H1 (cell line): ENCODE data around the gene EMID1. TPM values are rescaled to one million over a fixed set of nuclear protein-coding genes. Genes with fewer than 3 reads are reported as not detected.

Experiments
- CTBP2 ChIP-seq: IDR thresholded peaks from 2 replicates; pipeline ENCODE4 v1.7.0; 2011; ENCODE audit warnings: borderline replicate concordance, mild to moderate bottlenecking, moderate library complexity, mixed read lengths, low read length; ENCODE audit not compliant: insufficient read depth, insufficient read length
- EGR1 ChIP-seq: IDR thresholded peaks from 2 replicates; pipeline ENCODE4 v1.6.1; 2011; ENCODE audit warnings: low read depth, low read length, borderline replicate concordance
- HDAC2 ChIP-seq, 2 experiments: fragments of 300-600 bp in 1 of 2; sonication (generic) in 1 of 2; IDR thresholded peaks; 2 replicates each; pipeline ENCODE4 v1.6.1; 2011 to 2012; ENCODE audit warnings: low read depth in 2 of 2, low read length in 2 of 2, mild to moderate bottlenecking in 2 of 2, moderate library complexity in 2 of 2, borderline replicate concordance in 1 of 2, inconsistent platforms in 1 of 2
- POLR2A ChIP-seq, 2 experiments: IDR thresholded peaks; 1 replicate in 1 of 2; 2 replicates in 1 of 2; pipeline ENCODE4 v1.6.1; 2011; ENCODE audit warnings: low read depth in 2 of 2, low read length in 2 of 2, mild to moderate bottlenecking in 2 of 2; ENCODE audit errors: control extremely low read depth in 1 of 2
- RAD21 ChIP-seq, 2 experiments: IDR thresholded peaks in 1 of 2; conservative IDR thresholded peaks in 1 of 2; 2 replicates each; pipeline ENCODE4 v1.6.1; 2011; ENCODE audit warnings: low read depth in 2 of 2, low read length in 2 of 2, improper control_type of control experiment in 1 of 2, inconsistent platforms in 1 of 2, mild to moderate bottlenecking in 1 of 2, moderate library complexity in 1 of 2
- RNF2 ChIP-seq: fragments of 200-900, 300-1000 bp; sonication (generic); IDR thresholded peaks from 2 replicates; pipeline ENCODE4 v1.7.1; 2016; ENCODE audit warnings: borderline replicate concordance, low read depth, mild to moderate bottlenecking, antibody characterized with exemption, low read length; ENCODE audit not compliant: poor library complexity, severe bottlenecking; ENCODE audit errors: missing control alignments
- SIX5 ChIP-seq: IDR thresholded peaks from 2 replicates; pipeline ENCODE4 v1.6.1; 2011; ENCODE audit warnings: mild to moderate bottlenecking, low read depth, low read length
- TAF1 ChIP-seq: IDR thresholded peaks from 2 replicates; pipeline ENCODE4 v1.6.1; 2011; ENCODE audit warnings: mild to moderate bottlenecking, low read depth, low read length
- TAF7 ChIP-seq: optimal IDR thresholded peaks from 2 replicates; pipeline ENCODE3; 2011; ENCODE audit warnings: low read depth, mild to moderate bottlenecking, inconsistent platforms, low read length, moderate library complexity, borderline replicate concordance
- TBP ChIP-seq: IDR thresholded peaks from 2 replicates; pipeline ENCODE4 v1.6.1; 2011; ENCODE audit warnings: low read depth, low read length, improper control_type of control experiment
- polyA plus RNA-seq, 7 experiments: library from polyadenylated mRNA; depleted of rRNA in 3 of 7; stranded (reverse) in 5 of 7; unstranded in 2 of 7; fragments of >200 nt in 5 of 7; fragments of 200-250 nt in 2 of 7; gene quantifications; 1 replicate in 5 of 7; 2 replicates in 1 of 7; 4 replicates in 1 of 7; pipeline versions ENCODE4 v1.2.1 to v1.2.3, GENCODE V29; 2011 to 2013; ENCODE audit warnings: missing spikeins in 2 of 7, mixed read lengths in 2 of 7
- total RNA-seq: library from RNA; stranded (reverse); fragmentation: NEBNext Ultra II Directional; extraction: Animal tissue kit (Norgen Biotek cat#: 25700); gene quantifications from 2 replicates; pipeline ENCODE4 v1.2.1, GENCODE V29; 2021
- TF ChIP-seq, protein P1 (sequence below): fragments of 300-600 bp; sonication (generic); IDR thresholded peaks from 2 replicates; pipeline ENCODE4 v1.7.1; 2012; ENCODE audit warnings: low read length, moderate library complexity, mild to moderate bottlenecking, inconsistent platforms; ENCODE audit not compliant: insufficient replicate concordance

The EMID1 gene
- total and polyA plus RNA-seq, 2 of the 8 experiments (the other 6 are each of a cell fraction or from before 2014, with no cell fraction given) = 3.9 to 7.4 TPM

DNA sequence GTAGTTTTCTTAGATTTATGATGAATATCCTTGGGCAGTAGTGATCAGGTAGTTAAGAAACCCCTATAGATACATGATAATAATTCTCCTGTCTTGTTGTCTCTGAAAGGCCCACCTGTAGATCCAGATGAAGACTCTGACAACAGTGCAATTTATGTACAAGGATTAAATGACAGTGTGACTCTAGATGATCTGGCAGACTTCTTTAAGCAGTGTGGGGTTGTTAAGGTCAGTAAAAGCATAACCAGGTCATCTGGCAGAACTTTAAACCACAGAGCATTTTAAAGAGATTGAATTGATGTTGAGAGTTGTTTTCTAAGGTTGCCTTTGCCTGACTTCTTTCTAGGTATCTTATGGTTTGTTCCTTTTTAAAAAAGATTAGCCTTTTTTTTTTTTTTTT is 86.7 kb downstream of the EMID1 start (continued):
- TF ChIP-seq, protein P1, sequence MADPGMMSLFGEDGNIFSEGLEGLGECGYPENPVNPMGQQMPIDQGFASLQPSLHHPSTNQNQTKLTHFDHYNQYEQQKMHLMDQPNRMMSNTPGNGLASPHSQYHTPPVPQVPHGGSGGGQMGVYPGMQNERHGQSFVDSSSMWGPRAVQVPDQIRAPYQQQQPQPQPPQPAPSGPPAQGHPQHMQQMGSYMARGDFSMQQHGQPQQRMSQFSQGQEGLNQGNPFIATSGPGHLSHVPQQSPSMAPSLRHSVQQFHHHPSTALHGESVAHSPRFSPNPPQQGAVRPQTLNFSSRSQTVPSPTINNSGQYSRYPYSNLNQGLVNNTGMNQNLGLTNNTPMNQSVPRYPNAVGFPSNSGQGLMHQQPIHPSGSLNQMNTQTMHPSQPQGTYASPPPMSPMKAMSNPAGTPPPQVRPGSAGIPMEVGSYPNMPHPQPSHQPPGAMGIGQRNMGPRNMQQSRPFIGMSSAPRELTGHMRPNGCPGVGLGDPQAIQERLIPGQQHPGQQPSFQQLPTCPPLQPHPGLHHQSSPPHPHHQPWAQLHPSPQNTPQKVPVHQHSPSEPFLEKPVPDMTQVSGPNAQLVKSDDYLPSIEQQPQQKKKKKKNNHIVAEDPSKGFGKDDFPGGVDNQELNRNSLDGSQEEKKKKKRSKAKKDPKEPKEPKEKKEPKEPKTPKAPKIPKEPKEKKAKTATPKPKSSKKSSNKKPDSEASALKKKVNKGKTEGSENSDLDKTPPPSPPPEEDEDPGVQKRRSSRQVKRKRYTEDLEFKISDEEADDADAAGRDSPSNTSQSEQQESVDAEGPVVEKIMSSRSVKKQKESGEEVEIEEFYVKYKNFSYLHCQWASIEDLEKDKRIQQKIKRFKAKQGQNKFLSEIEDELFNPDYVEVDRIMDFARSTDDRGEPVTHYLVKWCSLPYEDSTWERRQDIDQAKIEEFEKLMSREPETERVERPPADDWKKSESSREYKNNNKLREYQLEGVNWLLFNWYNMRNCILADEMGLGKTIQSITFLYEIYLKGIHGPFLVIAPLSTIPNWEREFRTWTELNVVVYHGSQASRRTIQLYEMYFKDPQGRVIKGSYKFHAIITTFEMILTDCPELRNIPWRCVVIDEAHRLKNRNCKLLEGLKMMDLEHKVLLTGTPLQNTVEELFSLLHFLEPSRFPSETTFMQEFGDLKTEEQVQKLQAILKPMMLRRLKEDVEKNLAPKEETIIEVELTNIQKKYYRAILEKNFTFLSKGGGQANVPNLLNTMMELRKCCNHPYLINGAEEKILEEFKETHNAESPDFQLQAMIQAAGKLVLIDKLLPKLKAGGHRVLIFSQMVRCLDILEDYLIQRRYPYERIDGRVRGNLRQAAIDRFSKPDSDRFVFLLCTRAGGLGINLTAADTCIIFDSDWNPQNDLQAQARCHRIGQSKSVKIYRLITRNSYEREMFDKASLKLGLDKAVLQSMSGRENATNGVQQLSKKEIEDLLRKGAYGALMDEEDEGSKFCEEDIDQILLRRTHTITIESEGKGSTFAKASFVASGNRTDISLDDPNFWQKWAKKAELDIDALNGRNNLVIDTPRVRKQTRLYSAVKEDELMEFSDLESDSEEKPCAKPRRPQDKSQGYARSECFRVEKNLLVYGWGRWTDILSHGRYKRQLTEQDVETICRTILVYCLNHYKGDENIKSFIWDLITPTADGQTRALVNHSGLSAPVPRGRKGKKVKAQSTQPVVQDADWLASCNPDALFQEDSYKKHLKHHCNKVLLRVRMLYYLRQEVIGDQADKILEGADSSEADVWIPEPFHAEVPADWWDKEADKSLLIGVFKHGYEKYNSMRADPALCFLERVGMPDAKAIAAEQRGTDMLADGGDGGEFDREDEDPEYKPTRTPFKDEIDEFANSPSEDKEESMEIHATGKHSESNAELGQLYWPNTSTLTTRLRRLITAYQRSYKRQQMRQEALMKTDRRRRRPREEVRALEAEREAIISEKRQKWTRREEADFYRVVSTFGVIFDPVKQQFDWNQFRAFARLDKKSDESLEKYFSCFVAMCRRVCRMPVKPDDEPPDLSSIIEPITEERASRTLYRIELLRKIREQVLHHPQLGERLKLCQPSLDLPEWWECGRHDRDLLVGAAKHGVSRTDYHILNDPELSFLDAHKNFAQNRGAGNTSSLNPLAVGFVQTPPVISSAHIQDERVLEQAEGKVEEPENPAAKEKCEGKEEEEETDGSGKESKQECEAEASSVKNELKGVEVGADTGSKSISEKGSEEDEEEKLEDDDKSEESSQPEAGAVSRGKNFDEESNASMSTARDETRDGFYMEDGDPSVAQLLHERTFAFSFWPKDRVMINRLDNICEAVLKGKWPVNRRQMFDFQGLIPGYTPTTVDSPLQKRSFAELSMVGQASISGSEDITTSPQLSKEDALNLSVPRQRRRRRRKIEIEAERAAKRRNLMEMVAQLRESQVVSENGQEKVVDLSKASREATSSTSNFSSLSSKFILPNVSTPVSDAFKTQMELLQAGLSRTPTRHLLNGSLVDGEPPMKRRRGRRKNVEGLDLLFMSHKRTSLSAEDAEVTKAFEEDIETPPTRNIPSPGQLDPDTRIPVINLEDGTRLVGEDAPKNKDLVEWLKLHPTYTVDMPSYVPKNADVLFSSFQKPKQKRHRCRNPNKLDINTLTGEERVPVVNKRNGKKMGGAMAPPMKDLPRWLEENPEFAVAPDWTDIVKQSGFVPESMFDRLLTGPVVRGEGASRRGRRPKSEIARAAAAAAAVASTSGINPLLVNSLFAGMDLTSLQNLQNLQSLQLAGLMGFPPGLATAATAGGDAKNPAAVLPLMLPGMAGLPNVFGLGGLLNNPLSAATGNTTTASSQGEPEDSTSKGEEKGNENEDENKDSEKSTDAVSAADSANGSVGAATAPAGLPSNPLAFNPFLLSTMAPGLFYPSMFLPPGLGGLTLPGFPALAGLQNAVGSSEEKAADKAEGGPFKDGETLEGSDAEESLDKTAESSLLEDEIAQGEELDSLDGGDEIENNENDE = no peak
- TF ChIP-seq EGR1 (no peak), RNF2 (no peak), TAF7 (no peak), TAF1 (no peak), RAD21 (IDR thresholded peaks at IDR 0.05 in 1 of 2, conservative IDR thresholded peaks at IDR 0.05 in 1 of 2; ENCODE audit: low read depth in 2 of 2, low read length in 2 of 2) (no peak), TBP (no peak), POLR2A (IDR thresholded peaks at IDR 0.05; ENCODE audit: control extremely low read depth in 1 of 2, low read depth in 2 of 2, low read length in 2 of 2) (no peak), HDAC2 (IDR thresholded peaks at IDR 0.05; ENCODE audit: borderline replicate concordance in 1 of 2, low read depth in 2 of 2, low read length in 2 of 2) (no peak), CTBP2 (no peak), SIX5 (no peak)
